Loucy (cell line): ENCODE results near the gene KIAA1328.

ENCODE experiments used
- H2AFZ ChIP-seq: fragments of 200-600 bp; sonication (generic); 2 replicates; pipeline ENCODE4 v1.6.0; 2016; ENCODE audit warnings: antibody characterized with exemption, mild to moderate bottlenecking, low read length, moderate library complexity
- H3F3A ChIP-seq: fragments of 200-600 bp; 2 replicates; pipeline ENCODE4 v1.6.0; 2016; ENCODE audit warnings: antibody characterized with exemption, low read depth, mild to moderate bottlenecking
- H3K27me3 ChIP-seq: fragments of 200-600 bp; sonication (generic); 2 replicates; pipeline ENCODE4 v1.6.1; 2014; ENCODE audit warnings: low read length, mild to moderate bottlenecking; ENCODE audit not compliant: insufficient read depth, poor library complexity, severe bottlenecking
- H3K36me3 ChIP-seq: fragments of 200-600 bp; sonication (generic); 2 replicates; pipeline ENCODE4 v1.6.1; 2016; ENCODE audit warnings: low read length; ENCODE audit not compliant: insufficient read depth
- H3K4me1 ChIP-seq: fragments of 200-600 bp; sonication (generic); 2 replicates; pipeline ENCODE4 v1.5.1; 2014; ENCODE audit warnings: low read length, mild to moderate bottlenecking; ENCODE audit not compliant: insufficient read depth, poor library complexity, severe bottlenecking
- H3K4me2 ChIP-seq: fragments of 200-600 bp; sonication (generic); 2 replicates; pipeline ENCODE4 v1.6.0; 2014; ENCODE audit warnings: antibody characterized with exemption, low read length, low read depth, mild to moderate bottlenecking; ENCODE audit not compliant: poor library complexity, severe bottlenecking
- H3K4me3 ChIP-seq: fragments of 200-600 bp; sonication (generic); 2 replicates; pipeline ENCODE4 v1.5.1; 2014; ENCODE audit warnings: low read length, mild to moderate bottlenecking, mixed read lengths; ENCODE audit not compliant: poor library complexity, severe bottlenecking
- H3K79me2 ChIP-seq: fragments of 200-600 bp; sonication (generic); 2 replicates; pipeline ENCODE4 v1.6.1; 2014; ENCODE audit warnings: low read length; ENCODE audit not compliant: insufficient read depth
- H3K9ac ChIP-seq: fragments of 200-600 bp; sonication (generic); 2 replicates; pipeline ENCODE4 v1.6.0; 2014; ENCODE audit warnings: mild to moderate bottlenecking, low read depth, low read length, moderate library complexity; ENCODE audit not compliant: poor library complexity, severe bottlenecking
- H3K9me2 ChIP-seq: fragments of 200-600 bp; sonication (generic); replicated peaks from 2 replicates; pipeline ENCODE4 v1.6.1; 2016; ENCODE audit warnings: low read depth, low read length, mixed read lengths
- H3K9me3 ChIP-seq: fragments of 200-600 bp; sonication (generic); 2 replicates; pipeline ENCODE4 v1.6.1; 2014; ENCODE audit warnings: mild to moderate bottlenecking, antibody characterized with exemption, low read length, low read depth; ENCODE audit not compliant: insufficient read depth
- H4K20me1 ChIP-seq: fragments of 200-600 bp; sonication (generic); 2 replicates; pipeline ENCODE4 v1.6.0; 2014; ENCODE audit warnings: antibody characterized with exemption, low read length, mild to moderate bottlenecking; ENCODE audit not compliant: insufficient read depth, poor library complexity, severe bottlenecking
- EZH2phosphoT487 ChIP-seq: fragments of 200-600 bp; IDR thresholded peaks from 2 replicates; pipeline ENCODE4 v1.6.1; 2018; ENCODE audit warnings: antibody characterized with exemption, mild to moderate bottlenecking, moderate library complexity, borderline replicate concordance
- TF ChIP-seq, protein P1 (sequence below): fragments of 200-600 bp; sonication (generic); conservative IDR thresholded peaks from 2 replicates; pipeline ENCODE4 v1.5.1; 2014; ENCODE audit warnings: mild to moderate bottlenecking, antibody characterized with exemption, low read length

Gene KIAA1328

GRCh38 chr18:36826556-36826955 lies 2.4 kb upstream of the KIAA1328 start:
- H3K4me1 ChIP-seq, result peaks cover 29% of the 10 kb centered on the region

GRCh38 chr18:36828157-36828629 lies 734 bp upstream of the KIAA1328 start:
- TF ChIP-seq, protein P1, sequence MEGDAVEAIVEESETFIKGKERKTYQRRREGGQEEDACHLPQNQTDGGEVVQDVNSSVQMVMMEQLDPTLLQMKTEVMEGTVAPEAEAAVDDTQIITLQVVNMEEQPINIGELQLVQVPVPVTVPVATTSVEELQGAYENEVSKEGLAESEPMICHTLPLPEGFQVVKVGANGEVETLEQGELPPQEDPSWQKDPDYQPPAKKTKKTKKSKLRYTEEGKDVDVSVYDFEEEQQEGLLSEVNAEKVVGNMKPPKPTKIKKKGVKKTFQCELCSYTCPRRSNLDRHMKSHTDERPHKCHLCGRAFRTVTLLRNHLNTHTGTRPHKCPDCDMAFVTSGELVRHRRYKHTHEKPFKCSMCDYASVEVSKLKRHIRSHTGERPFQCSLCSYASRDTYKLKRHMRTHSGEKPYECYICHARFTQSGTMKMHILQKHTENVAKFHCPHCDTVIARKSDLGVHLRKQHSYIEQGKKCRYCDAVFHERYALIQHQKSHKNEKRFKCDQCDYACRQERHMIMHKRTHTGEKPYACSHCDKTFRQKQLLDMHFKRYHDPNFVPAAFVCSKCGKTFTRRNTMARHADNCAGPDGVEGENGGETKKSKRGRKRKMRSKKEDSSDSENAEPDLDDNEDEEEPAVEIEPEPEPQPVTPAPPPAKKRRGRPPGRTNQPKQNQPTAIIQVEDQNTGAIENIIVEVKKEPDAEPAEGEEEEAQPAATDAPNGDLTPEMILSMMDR, result no peak
- TF ChIP-seq EZH2phosphoT487, result no peak
- Histone ChIP-seq H3K4me1 (peaks cover 36% of the 10 kb centered on the region), H3K4me3 (peak overlapping the region; percentile 99), H3K9me2 (no peaks in the 10 kb centered on the region), H3K36me3 (no peaks in the 10 kb centered on the region), H3K27me3 (no peaks in the 10 kb centered on the region), H3K79me2 (peaks cover 69% of the 10 kb centered on the region), H3K9ac (peak overlapping the region; percentile 92), H3K4me2 (peak overlapping the region; percentile 86), H2AFZ (peak overlapping the region; percentile 98), H3F3A (no peaks in the 10 kb centered on the region), H3K9me3 (no peaks in the 10 kb centered on the region), H4K20me1 (no peaks in the 10 kb centered on the region)

More at GRCh38 chr18:36826556-36826955, 2.4 kb upstream of the KIAA1328 start:
- Histone ChIP-seq H3K9me3 (no peaks in the 10 kb centered on the region), H3K4me2 (peak overlapping the region; percentile 23), H3K9me2 (no peaks in the 10 kb centered on the region), H4K20me1 (no peaks in the 10 kb centered on the region), H3K79me2 (peaks cover 70% of the 10 kb centered on the region), H3K36me3 (no peaks in the 10 kb centered on the region), H3K9ac (no peak overlapping the region), H3F3A (no peaks in the 10 kb centered on the region), H3K4me3 (no peak overlapping the region), H3K27me3 (no peaks in the 10 kb centered on the region), H2AFZ (no peak overlapping the region)
- TF ChIP-seq, protein P1, result no peak
- no peak for TF ChIP-seq EZH2phosphoT487

DNA sequence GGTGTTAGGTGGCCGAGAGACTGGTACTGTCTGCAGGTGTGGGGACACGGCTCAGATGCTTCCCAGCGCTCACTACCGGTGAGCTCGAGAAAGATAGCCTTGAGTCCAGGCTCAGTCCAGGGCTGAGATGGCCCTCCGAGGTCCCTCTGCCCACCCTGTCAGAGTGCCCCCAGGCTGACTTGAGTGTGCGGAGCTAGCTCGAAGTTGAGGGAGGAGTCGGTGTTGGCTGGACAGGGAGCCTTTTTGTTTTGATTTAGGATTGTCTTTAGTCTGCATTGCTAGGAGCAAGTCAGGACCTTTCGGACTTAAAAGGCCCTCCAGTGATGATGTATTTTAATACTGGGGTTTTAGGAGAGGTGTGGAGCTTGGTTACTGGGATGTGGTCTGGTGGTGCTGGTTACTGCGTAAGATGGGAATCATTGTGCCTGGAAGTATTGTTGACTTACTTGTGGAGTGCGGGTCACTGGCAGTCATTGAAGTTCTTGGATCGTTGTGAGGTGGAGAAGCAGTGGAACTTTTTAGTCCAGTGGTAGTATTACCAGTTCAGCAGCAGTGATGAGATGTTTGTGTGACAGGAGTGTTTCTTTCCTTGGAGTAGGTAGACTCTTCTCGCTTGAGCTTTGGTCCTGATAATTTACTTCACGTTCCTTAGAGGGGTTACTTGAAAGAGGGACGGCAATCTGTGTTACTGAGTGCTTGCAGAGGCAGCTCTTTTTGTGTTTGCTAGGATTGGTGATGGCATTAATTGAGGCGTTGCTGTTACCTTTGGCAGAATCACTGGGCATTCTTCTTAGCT lies 633 bp downstream of the KIAA1328 start:
- Histone ChIP-seq H3K9me3 (no peaks in the 10 kb centered on the region), H3K4me1 (peaks cover 39% of the 10 kb centered on the region), H2AFZ (peak overlapping the region; percentile 98), H4K20me1 (no peaks in the 10 kb centered on the region), H3K4me3 (peak overlapping the region; percentile 99), H3K9ac (peak overlapping the region; percentile 92), H3K27me3 (no peaks in the 10 kb centered on the region), H3K79me2 (peaks cover 60% of the 10 kb centered on the region), H3F3A (no peaks in the 10 kb centered on the region), H3K36me3 (no peaks in the 10 kb centered on the region), H3K9me2 (no peaks in the 10 kb centered on the region), H3K4me2 (peak overlapping the region; percentile 87)
- TF ChIP-seq EZH2phosphoT487, result no peak
- TF ChIP-seq, protein P1, result no peak
